SK-N-SH (cell line): Measurements from ENCODE around the gene SPACA9. TPM values are rescaled to one million over a fixed set of nuclear protein-coding genes. Genes with fewer than 3 reads are reported as not detected.

Experiments
- CTCF ChIA-PET: fragments of 300-600, 350-600 bp; formaldehyde crosslinking; extraction: SDS; loops from one replicate; lab custom pipeline; 2021; lab: Yijun Ruan, JAX
- POLR2A ChIA-PET: fragments of 350-600 bp; sonication (Branson Sonifier 250); formaldehyde crosslinking; extraction: SDS; loops from one replicate; lab custom pipeline; 2020; ENCODE audit warnings: antibody characterized with exemption, inconsistent platforms; lab: Yijun Ruan, JAX
- DNase-seq: peaks from one replicate; pipeline ENCODE4 v3.0.0; 2012
- H2AFZ ChIP-seq: fragments of 200-600 bp; sonication (generic); 2 replicates; pipeline ENCODE4 v1.8.1; 2016; ENCODE audit warnings: antibody characterized with exemption, mild to moderate bottlenecking, low read depth
- H3F3A ChIP-seq: fragments of 200-600 bp; sonication (generic); replicated peaks from 2 replicates; pipeline ENCODE3; 2016; ENCODE audit warnings: antibody characterized with exemption, mild to moderate bottlenecking; ENCODE audit not compliant: insufficient read depth
- H3K27ac ChIP-seq, 2 experiments: fragments of 200-500 bp in 1 of 2; fragments of 200-600 bp in 1 of 2; sonication (Bioruptor generic) in 1 of 2; sonication (generic), shearing (Covaris generic) in 1 of 2; 2 replicates each; pipeline versions ENCODE4 v1.5.1 to v1.6.1; 2014 to 2016; ENCODE audit warnings: low read depth in 2 of 2, inconsistent platforms in 1 of 2, low read length in 1 of 2, mild to moderate bottlenecking in 1 of 2, mixed read lengths in 1 of 2
- H3K27me3 ChIP-seq: fragments of 200-600 bp; sonication (generic), shearing (Covaris generic); 2 replicates; pipeline ENCODE4 v1.6.1; 2016; ENCODE audit warnings: mixed run types; ENCODE audit not compliant: insufficient read depth
- H3K36me3 ChIP-seq, 2 experiments: fragments of 200-500 bp in 1 of 2; fragments of 200-600 bp in 1 of 2; sonication (Bioruptor generic) in 1 of 2; sonication (generic) in 1 of 2; replicated peaks in 1 of 2; 2 replicates each; pipeline versions ENCODE3 to v1.5.1; 2014 to 2016; ENCODE audit warnings: low read length in 1 of 2, mild to moderate bottlenecking in 1 of 2; ENCODE audit not compliant: insufficient read depth in 2 of 2, control insufficient read depth in 1 of 2
- H3K4me1 ChIP-seq, 2 experiments: fragments of 200-500 bp in 1 of 2; fragments of 200-600 bp in 1 of 2; sonication (Bioruptor generic) in 1 of 2; sonication (generic), shearing (Covaris generic) in 1 of 2; 2 replicates each; pipeline versions ENCODE4 v1.5.1 to v1.6.1; 2014 to 2016; ENCODE audit warnings: low read depth in 1 of 2, low read length in 1 of 2, mixed run types in 1 of 2; ENCODE audit not compliant: insufficient read depth in 2 of 2, control insufficient read depth in 1 of 2
- H3K4me2 ChIP-seq: fragments of 200-600 bp; sonication (generic), shearing (Covaris generic); 2 replicates; pipeline ENCODE4 v1.6.1; 2017; ENCODE audit warnings: mixed run types
- H3K4me3 ChIP-seq, 2 experiments: fragments of 200-500 bp in 1 of 2; fragments of 200-600 bp in 1 of 2; sonication (Bioruptor generic) in 1 of 2; sonication (generic), shearing (Covaris generic) in 1 of 2; 2 replicates each; pipeline versions ENCODE4 v1.5.1 to v1.8.1; 2014 to 2016; ENCODE audit warnings: low read depth in 2 of 2, inconsistent platforms in 1 of 2, low read length in 1 of 2, mild to moderate bottlenecking in 1 of 2, mixed read lengths in 1 of 2, moderate library complexity in 1 of 2
- H3K79me2 ChIP-seq: fragments of 200-600 bp; sonication (generic); 2 replicates; pipeline ENCODE4 v1.8.1; 2017; ENCODE audit warnings: mild to moderate bottlenecking; ENCODE audit not compliant: insufficient read depth
- H3K9ac ChIP-seq: fragments of 200-600 bp; sonication (generic); 2 replicates; pipeline ENCODE4 v1.6.1; 2017; ENCODE audit warnings: mixed run types
- H3K9me2 ChIP-seq: fragments of 200-600 bp; sonication (generic); 2 replicates; pipeline ENCODE4 v1.6.1; 2017; ENCODE audit warnings: mixed run types
- H3K9me3 ChIP-seq: fragments of 200-600 bp; sonication (generic); 2 replicates; pipeline ENCODE4 v1.6.1; 2017; ENCODE audit warnings: mixed run types, mild to moderate bottlenecking, moderate library complexity
- H4K20me1 ChIP-seq: fragments of 200-600 bp; sonication (generic); 2 replicates; pipeline ENCODE4 v1.6.1; 2017; ENCODE audit warnings: mild to moderate bottlenecking, mixed run types; ENCODE audit not compliant: insufficient read depth
- EP300 ChIP-seq, 2 experiments: IDR thresholded peaks; 2 replicates each; pipeline versions ENCODE4 v1.4.0 to v1.6.1; 2012; ENCODE audit warnings: borderline replicate concordance in 1 of 2, low read depth in 1 of 2, low read length in 1 of 2
- EZH2phosphoT487 ChIP-seq: fragments of 200-600 bp; sonication (generic); IDR thresholded peaks from 2 replicates; pipeline ENCODE4 v1.6.1; 2017; ENCODE audit warnings: low read depth, mixed run types, mild to moderate bottlenecking, antibody characterized with exemption, moderate library complexity, borderline replicate concordance
- FOSL2 ChIP-seq: IDR thresholded peaks from 2 replicates; pipeline ENCODE4 v1.4.0; 2012; ENCODE audit warnings: low read depth, mild to moderate bottlenecking, moderate library complexity, borderline replicate concordance
- FOXJ3 ChIP-seq: sonication (generic); formaldehyde crosslinking; IDR thresholded peaks from 2 replicates; pipeline ENCODE4 v1.5.1; 2020; ENCODE audit warnings: mild to moderate bottlenecking, missing genetic modification reagents
- GATA2 ChIP-seq: sonication (generic); formaldehyde crosslinking; IDR thresholded peaks from 2 replicates; pipeline ENCODE4 v1.5.0; 2020; ENCODE audit warnings: mild to moderate bottlenecking, missing genetic modification reagents
- MEF2A ChIP-seq: IDR thresholded peaks from 2 replicates; pipeline ENCODE4 v1.4.0; 2012; ENCODE audit warnings: low read depth, borderline replicate concordance
- MXI1 ChIP-seq: IDR thresholded peaks from 2 replicates; pipeline ENCODE4 v1.6.1; 2012; ENCODE audit warnings: mild to moderate bottlenecking, low read depth, low read length, improper control_type of control experiment
- NFIC ChIP-seq: IDR thresholded peaks from 2 replicates; pipeline ENCODE4 v1.4.0; 2012; ENCODE audit warnings: borderline replicate concordance
- NRF1 ChIP-seq: IDR thresholded peaks from 2 replicates; pipeline ENCODE4 v1.6.1; 2012; ENCODE audit warnings: low read depth, mild to moderate bottlenecking, low read length
- RAD21 ChIP-seq: IDR thresholded peaks from 2 replicates; pipeline ENCODE4 v1.6.1; 2012; ENCODE audit warnings: mild to moderate bottlenecking, low read length
- REST ChIP-seq: IDR thresholded peaks from 2 replicates; pipeline ENCODE4 v1.6.1; 2012; ENCODE audit warnings: mild to moderate bottlenecking, low read depth, low read length, moderate library complexity
- RXRA ChIP-seq: IDR thresholded peaks from 2 replicates; pipeline ENCODE4 v1.4.0; 2012; ENCODE audit warnings: low read depth, mild to moderate bottlenecking, borderline replicate concordance
- TEAD4 ChIP-seq: IDR thresholded peaks from 2 replicates; pipeline ENCODE4 v1.4.0; 2012; ENCODE audit warnings: mild to moderate bottlenecking, borderline replicate concordance; ENCODE audit not compliant: insufficient read depth
- YY1 ChIP-seq: IDR thresholded peaks from 2 replicates; pipeline ENCODE4 v1.4.0; 2012; ENCODE audit warnings: low read depth, mild to moderate bottlenecking
- ZBTB33 ChIP-seq: IDR thresholded peaks from 2 replicates; pipeline ENCODE4 v1.4.0; 2012; ENCODE audit warnings: low read depth, borderline replicate concordance
- WGBS: methylation state at CpG from one replicate; pipeline ENCODE4 v1.1.6; 2017; ENCODE audit warnings: low lambda C conversion rate; 5-methylcytosine and 5-hydroxymethylcytosine counted together
- polyA plus RNA-seq, 3 experiments: library from polyadenylated mRNA; depleted of rRNA; stranded (reverse); fragments of >200 nt; gene quantifications; 2 replicates each; pipeline ENCODE4 v1.2.3, GENCODE V29; 2012
- TF ChIP-seq, protein P1 (sequence below): IDR thresholded peaks from 2 replicates; pipeline ENCODE4 v1.4.0; 2012; ENCODE audit warnings: low read depth, borderline replicate concordance
- TF ChIP-seq, protein P2 (sequence below): IDR thresholded peaks from 2 replicates; pipeline ENCODE4 v1.4.0; 2012; ENCODE audit warnings: low read depth
- TF ChIP-seq, protein P3 (sequence below): IDR thresholded peaks from 2 replicates; pipeline ENCODE4; 2012

The SPACA9 gene
- polyA plus RNA-seq, 1 of the 3 experiments (the other 2 are of a cell fraction) = 9.8 TPM

GRCh38 chr9:132901858-132902831 is 23.4 kb downstream of the SPACA9 start (continued):
- TF ChIP-seq ZBTB33 (no peak), FOSL2 (no peak), EZH2phosphoT487 (no peak), TEAD4 (no peak), MXI1 (no peak; the same call in 1 of the 2 replicates), NRF1 (no peak), GATA2 (CRISPR knock-in tag) (no peak), EP300 (IDR thresholded peaks at IDR 0.05; ENCODE audit: borderline replicate concordance in 1 of 2, low read depth in 1 of 2, low read length in 1 of 2) (no peak)
- TF ChIP-seq, protein P1, sequence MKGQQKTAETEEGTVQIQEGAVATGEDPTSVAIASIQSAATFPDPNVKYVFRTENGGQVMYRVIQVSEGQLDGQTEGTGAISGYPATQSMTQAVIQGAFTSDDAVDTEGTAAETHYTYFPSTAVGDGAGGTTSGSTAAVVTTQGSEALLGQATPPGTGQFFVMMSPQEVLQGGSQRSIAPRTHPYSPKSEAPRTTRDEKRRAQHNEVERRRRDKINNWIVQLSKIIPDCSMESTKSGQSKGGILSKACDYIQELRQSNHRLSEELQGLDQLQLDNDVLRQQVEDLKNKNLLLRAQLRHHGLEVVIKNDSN = no peak
- TF ChIP-seq, protein P2, sequence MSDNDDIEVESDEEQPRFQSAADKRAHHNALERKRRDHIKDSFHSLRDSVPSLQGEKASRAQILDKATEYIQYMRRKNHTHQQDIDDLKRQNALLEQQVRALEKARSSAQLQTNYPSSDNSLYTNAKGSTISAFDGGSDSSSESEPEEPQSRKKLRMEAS = no peak
- TF ChIP-seq, all 33 proteins: peak for 5

DNA sequence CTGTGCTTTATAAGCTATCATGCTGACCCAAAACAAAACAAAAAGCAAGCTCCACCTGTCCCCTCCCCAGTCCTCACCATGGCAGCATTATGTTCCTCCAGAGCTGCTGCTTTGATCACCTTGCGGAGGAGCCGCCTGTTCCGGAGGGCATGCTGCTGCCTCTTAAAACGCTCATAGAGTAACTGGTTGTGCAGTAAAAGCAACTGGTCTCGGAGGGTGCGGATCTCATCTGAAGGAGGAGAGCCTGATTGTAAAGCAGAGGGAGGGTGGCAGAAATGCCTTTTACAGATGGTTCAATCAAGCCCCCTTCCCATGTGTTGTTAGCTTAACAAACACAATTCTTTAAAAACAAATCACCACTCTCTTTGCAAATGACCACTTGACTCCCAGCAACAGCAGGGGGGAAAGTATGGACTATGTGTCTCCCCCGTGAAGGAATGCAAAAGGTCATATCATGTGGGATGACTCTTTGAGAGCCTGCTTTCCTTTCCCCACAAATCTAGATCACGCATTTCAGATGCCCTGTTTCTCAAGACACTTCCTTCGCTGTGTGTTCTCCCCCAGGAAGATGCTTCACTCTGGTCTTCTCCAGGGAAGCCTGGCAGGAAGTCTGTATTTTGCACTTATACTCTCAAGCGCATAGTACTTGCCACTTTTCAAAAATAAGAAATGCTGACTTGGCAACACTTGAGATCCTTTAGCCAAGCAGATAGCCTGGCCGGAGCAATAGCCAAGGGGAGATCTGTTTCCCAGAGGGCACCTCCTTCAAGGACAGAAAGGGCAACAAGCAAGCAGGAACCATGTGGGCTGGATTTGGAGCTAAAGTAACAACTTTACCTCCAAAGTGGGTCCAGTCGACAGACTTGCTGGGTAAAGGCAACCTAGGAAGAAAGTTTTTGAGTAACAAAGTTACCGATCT is 25.1 kb downstream of the SPACA9 start:
- CTCF ChIA-PET = interaction anchor here (1.2 to 5.9 kb wide), 8 partner anchors 11 to 230 kb away, joined by 4 to 85 read pairs (median 18); partner anchors contain the start of gene TSC1
- TF ChIP-seq REST (no peak), YY1 (no peak), NFIC (no peak), GATA2 (CRISPR knock-in tag) (no peak), RAD21 (no peak), EP300 (IDR thresholded peaks at IDR 0.05; ENCODE audit: borderline replicate concordance in 1 of 2, low read depth in 1 of 2, low read length in 1 of 2) (no peak), MEF2A (no peak), FOXJ3 (no peak), MXI1 (no peak), RXRA (no peak)
- TF ChIP-seq, protein P3, sequence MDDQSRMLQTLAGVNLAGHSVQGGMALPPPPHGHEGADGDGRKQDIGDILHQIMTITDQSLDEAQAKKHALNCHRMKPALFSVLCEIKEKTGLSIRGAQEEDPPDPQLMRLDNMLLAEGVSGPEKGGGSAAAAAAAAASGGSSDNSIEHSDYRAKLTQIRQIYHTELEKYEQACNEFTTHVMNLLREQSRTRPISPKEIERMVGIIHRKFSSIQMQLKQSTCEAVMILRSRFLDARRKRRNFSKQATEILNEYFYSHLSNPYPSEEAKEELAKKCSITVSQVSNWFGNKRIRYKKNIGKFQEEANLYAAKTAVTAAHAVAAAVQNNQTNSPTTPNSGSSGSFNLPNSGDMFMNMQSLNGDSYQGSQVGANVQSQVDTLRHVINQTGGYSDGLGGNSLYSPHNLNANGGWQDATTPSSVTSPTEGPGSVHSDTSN = no peak

More for the DNA sequence above, 25.1 kb downstream of the SPACA9 start:
- Histone ChIP-seq H3K4me1 (peaks cover 0 to 7% of the 10 kb centered on the region in 2 experiments; a peak in 1 of 4 replicates), H3K9me3 (no peaks in the 10 kb centered on the region), H3K4me3 (no peak overlapping the region), H3K27ac (no peak overlapping the region), H3K9ac (no peak overlapping the region), H3K4me2 (no peak overlapping the region), H3K79me2 (no peaks in the 10 kb centered on the region), H3K9me2 (no peaks in the 10 kb centered on the region), H3K27me3 (no peaks in the 10 kb centered on the region), H3F3A (peaks cover 8% of the 10 kb centered on the region), H2AFZ (no peak overlapping the region), H3K36me3 (peaks cover 39 to 61% of the 10 kb centered on the region in 2 experiments), H4K20me1 (no peaks in the 10 kb centered on the region)
- DNase-seq = no peak
- POLR2A ChIA-PET = no interaction called here
- 95% methylated on average over 13 of the region's 13 CpGs for WGBS
